HepG2 (cell line): ENCODE data around the gene GBP6. TPM values are rescaled to one million over a fixed set of nuclear protein-coding genes. Genes with fewer than 3 reads are reported as not detected.

ENCODE experiments used
- ATAC-seq: fragments of 200-7000 bp; cut with Tn5 transposase; 3 replicates; pipeline ENCODE4 v1.9.1; 2020; ENCODE audit warnings: mild to moderate bottlenecking, moderate library complexity
- BruUV-seq: library from RNA; stranded (reverse); fragments of 400-500 nt; replicated peaks from 2 replicates; lab custom pipeline; 2021; lab: Mats Ljungman, UMichigan
- CTCF ChIA-PET: fragments of 300-600 bp; formaldehyde crosslinking; extraction: SDS; loops from one replicate; lab custom pipeline; 2021; ENCODE audit warnings: low total read pairs, inconsistent platforms, low intra/inter-chr PET ratio; lab: Yijun Ruan, JAX
- POLR2A ChIA-PET: fragments of 350-600 bp; sonication (Branson Sonifier 250); formaldehyde crosslinking; loops from one replicate; lab custom pipeline; 2020; ENCODE audit warnings: antibody characterized with exemption, inconsistent platforms; lab: Yijun Ruan, JAX
- DNase-seq: peaks from one replicate; pipeline ENCODE4 v3.0.0-alpha.2; 2015; ENCODE audit warnings: low spot score
- FAIRE-seq: peaks from 3 replicates; lab custom pipeline; 2011; peaks lifted over from hg19 to GRCh38; lab: Jason Lieb, UNC
- H2AFZ ChIP-seq: one replicate; pipeline ENCODE4 v1.6.1; 2011; ENCODE audit warnings: low read length, inconsistent platforms
- H3K27ac ChIP-seq: fragments of 300-600 bp; 3 replicates; pipeline ENCODE4 v1.8.0; 2011; ENCODE audit warnings: mixed run types, mild to moderate bottlenecking, mixed read lengths, low read length, inconsistent platforms; ENCODE audit not compliant: insufficient read depth; ENCODE audit errors: extremely low read length
- H3K27me3 ChIP-seq, 2 experiments: fragments of 200-600 bp in 1 of 2; 2 replicates in 1 of 2; 3 replicates in 1 of 2; pipeline versions ENCODE4 v1.6.0 to v1.8.0; 2011; ENCODE audit warnings: low read length in 2 of 2, mild to moderate bottlenecking in 2 of 2, moderate library complexity in 2 of 2, inconsistent platforms in 1 of 2; ENCODE audit not compliant: insufficient read depth in 2 of 2, control insufficient read depth in 1 of 2
- H3K36me3 ChIP-seq, 2 experiments: fragments of 200-600 bp in 1 of 2; replicated peaks in 1 of 2; 2 replicates in 1 of 2; 3 replicates in 1 of 2; pipeline versions ENCODE4 v1.5.1 to v1.8.0; 2011; ENCODE audit warnings: low read length in 2 of 2, inconsistent platforms in 1 of 2; ENCODE audit not compliant: insufficient read depth in 2 of 2, control insufficient read depth in 1 of 2
- H3K4me1 ChIP-seq: 2 replicates; pipeline ENCODE4 v1.5.1; 2012; ENCODE audit warnings: low read length, inconsistent platforms; ENCODE audit not compliant: insufficient read depth
- H3K4me2 ChIP-seq: 2 replicates; pipeline ENCODE4 v1.6.0; 2011; ENCODE audit warnings: low read depth, low read length, inconsistent platforms
- H3K4me3 ChIP-seq, 3 experiments: fragments of 200-600 bp in 1 of 3; sonication (generic), shearing (Covaris generic) in 1 of 3; replicated peaks in 1 of 3; 2 replicates each; pipeline ENCODE4 v1.5.1; 2011 to 2016; ENCODE audit warnings: low read length in 3 of 3, inconsistent platforms in 2 of 3, low read depth in 2 of 3, mild to moderate bottlenecking in 2 of 3, control low read depth in 1 of 3, mixed read lengths in 1 of 3; ENCODE audit not compliant: insufficient read depth in 1 of 3
- H3K79me2 ChIP-seq: one replicate; pipeline ENCODE4 v1.6.1; 2011; ENCODE audit warnings: low read length, inconsistent platforms; ENCODE audit not compliant: insufficient read depth
- H3K9ac ChIP-seq: 2 replicates; pipeline ENCODE4 v1.6.0; 2011; ENCODE audit warnings: mild to moderate bottlenecking, low read depth, low read length, inconsistent platforms; ENCODE audit not compliant: insufficient read depth
- H3K9me3 ChIP-seq: 2 replicates; pipeline ENCODE4 v1.5.1; 2012; ENCODE audit warnings: mild to moderate bottlenecking, low read length
- H4K20me1 ChIP-seq: 2 replicates; pipeline ENCODE4 v1.6.0; 2011; ENCODE audit warnings: inconsistent platforms, mild to moderate bottlenecking, low read length, moderate library complexity; ENCODE audit not compliant: insufficient read depth
- ATF6 ChIP-seq: sonication (generic); formaldehyde crosslinking; conservative IDR thresholded peaks from 2 replicates; pipeline ENCODE4 v1.4.0; 2020; ENCODE audit warnings: missing genetic modification reagents
- HNF1A ChIP-seq, 2 experiments: sonication (generic) in 1 of 2; formaldehyde crosslinking in 1 of 2; IDR thresholded peaks; 2 replicates each; pipeline versions ENCODE4 v1.4.0 to v1.6.1; 2016 to 2020; ENCODE audit warnings: borderline replicate concordance in 1 of 2, low read depth in 1 of 2, mild to moderate bottlenecking in 1 of 2, missing genetic modification reagents in 1 of 2
- MTF2 ChIP-seq: sonication (generic); formaldehyde crosslinking; IDR thresholded peaks from 2 replicates; pipeline ENCODE4 v1.5.0; 2020; ENCODE audit warnings: missing genetic modification reagents, borderline replicate concordance
- NCOA1 ChIP-seq: sonication (generic); formaldehyde crosslinking; IDR thresholded peaks from 2 replicates; pipeline ENCODE4 v1.9.0; 2021; ENCODE audit warnings: missing genetic modification reagents
- NR1H2 ChIP-seq: sonication (generic); formaldehyde crosslinking; IDR thresholded peaks from 2 replicates; pipeline ENCODE4 v1.8.1; 2022; ENCODE audit warnings: low read depth, missing genetic modification reagents, borderline replicate concordance
- PLSCR1 ChIP-seq: sonication (generic); formaldehyde crosslinking; IDR thresholded peaks from 2 replicates; pipeline ENCODE4 v1.5.0; 2020; ENCODE audit warnings: missing genetic modification reagents, mild to moderate bottlenecking, borderline replicate concordance
- RAD51 ChIP-seq: fragments of 450-650 bp; IDR thresholded peaks from 2 replicates; pipeline ENCODE4 v1.6.1; 2016; ENCODE audit warnings: borderline replicate concordance
- SMAD9 ChIP-seq: sonication (generic); formaldehyde crosslinking; IDR thresholded peaks from 2 replicates; pipeline ENCODE4 v1.5.1; 2020; ENCODE audit warnings: mild to moderate bottlenecking, missing genetic modification reagents
- SMYD3 ChIP-seq: sonication (generic); formaldehyde crosslinking; IDR thresholded peaks from 2 replicates; pipeline ENCODE4 v1.8.1; 2023; ENCODE audit warnings: mild to moderate bottlenecking, missing genetic modification reagents
- ZBTB37 ChIP-seq: sonication (generic); formaldehyde crosslinking; IDR thresholded peaks from 2 replicates; pipeline ENCODE4 v1.4.0; 2020; ENCODE audit warnings: mild to moderate bottlenecking, missing genetic modification reagents
- ZEB1 ChIP-seq: IDR thresholded peaks from 2 replicates; pipeline ENCODE4 v1.6.1; 2012; ENCODE audit warnings: mild to moderate bottlenecking, low read depth, inconsistent platforms; ENCODE audit not compliant: insufficient replicate concordance
- ZKSCAN8 ChIP-seq: IDR thresholded peaks from 2 replicates; pipeline ENCODE4 v1.6.1; 2016; ENCODE audit warnings: borderline replicate concordance, missing genetic modification reagents, missing compliant biosample characterization
- WGBS: methylation state at CpG from one replicate; pipeline ENCODE4 v1.1.6; 2017; ENCODE audit warnings: low lambda C conversion rate; 5-methylcytosine and 5-hydroxymethylcytosine counted together
- in situ Hi-C: cut with HindIII; loops from 2 replicates; pipeline ENCODE4 v1.10.0; 2017; ENCODE audit warnings: low pct_unique_long_range_greater_than_20kb; ENCODE audit not compliant: extremely low pct_ligation_motif_present
- intact Hi-C: fragments of 100-400 bp; cut with micrococcal nuclease; formaldehyde crosslinking; loops from one replicate; pipeline ENCODE4 v1.10.0; 2022; ENCODE audit not compliant: unreplicated experiment
- polyA plus RNA-seq, 8 experiments: library from polyadenylated mRNA; depleted of rRNA in 3 of 8; stranded (reverse) in 7 of 8; unstranded in 1 of 8; fragments of >200 nt; fragmentation: Illumina TruSeq in 4 of 8; extraction: Trizol in 4 of 8; gene quantifications; 2 replicates each; pipeline versions ENCODE4 v1.2.1 to v1.2.3, GENCODE V29; 2011 to 2016; ENCODE audit warnings: low read depth in 4 of 8, missing spikeins in 1 of 8, mixed read lengths in 1 of 8; ENCODE audit not compliant: insufficient read depth in 1 of 8
- total RNA-seq, 5 experiments: library from RNA; depleted of rRNA; stranded (reverse); fragments of >200 nt; fragmentation: Illumina TruSeq; extraction: Trizol; gene quantifications; 2 replicates each; pipeline ENCODE4 v1.2.3, GENCODE V29; 2016; ENCODE audit warnings: low read depth in 1 of 5

Gene GBP6
- total and polyA plus RNA-seq, 2 of the 13 experiments (the other 11 are each of a cell fraction or from before 2014, with no cell fraction given) = not detected

GRCh38 chr1:89367221-89367620, 3.4 kb downstream of the GBP6 start:
- no peak for DNase-seq
- H3K9ac ChIP-seq = no peak overlapping the region
- 0% methylated on average over 1 of the region's 1 CpG for WGBS
- POLR2A ChIA-PET = no interaction called here
- H3K4me1 ChIP-seq = no peaks in the 10 kb centered on the region
- FAIRE-seq = no peak
- no peaks in the 10 kb centered on the region for H3K79me2 ChIP-seq
- BruUV-seq = no TSS peak
- H4K20me1 ChIP-seq = no peaks in the 10 kb centered on the region
- intact Hi-C loops (no loop called here), in situ Hi-C loops (loop anchor here (25.0 kb wide), 1 partner anchor 280 kb away; no protein-coding TSS in a partner anchor)
- no peak overlapping the region for H3K4me2 ChIP-seq
- no peak for ATAC-seq
- CTCF ChIA-PET = no interaction called here
- no peak overlapping the region for H2AFZ ChIP-seq
- H3K36me3 ChIP-seq = no peaks in the 10 kb centered on the region
- no peaks in the 10 kb centered on the region for H3K27me3 ChIP-seq
- H3K9me3 ChIP-seq = no peaks in the 10 kb centered on the region
- no peak overlapping the region for H3K4me3 ChIP-seq
- H3K27ac ChIP-seq = no peak overlapping the region
- no peak for TF ChIP-seq PLSCR1 (CRISPR knock-in tag)
- no peak for TF ChIP-seq ZBTB37 (CRISPR knock-in tag)
- TF ChIP-seq SMAD9 = no peak
- TF ChIP-seq SMYD3 (CRISPR knock-in tag) = no peak
- no peak for TF ChIP-seq NCOA1 (CRISPR knock-in tag)
- no peak for TF ChIP-seq MTF2
- TF ChIP-seq HNF1A (IDR thresholded peaks at IDR 0.05; ENCODE audit: low read depth) = no peak
- no peak for TF ChIP-seq HNF1A (CRISPR knock-in tag; IDR thresholded peaks at IDR 0.05; ENCODE audit: borderline replicate concordance)
- no peak for TF ChIP-seq ZKSCAN8 (CRISPR knock-in tag)
- TF ChIP-seq NR1H2 (CRISPR knock-in tag) = no peak
- no peak for TF ChIP-seq ATF6 (CRISPR knock-in tag)
- no peak for TF ChIP-seq ZEB1
- no peak for TF ChIP-seq RAD51
